Measurements from ENCODE around the gene GFER.
"Not testable (repeated sequence)": the region's sequence is repeated elsewhere in the genome, so short reads cannot be mapped to it uniquely, and the experiment has no call there.

The GFER gene

DNA sequence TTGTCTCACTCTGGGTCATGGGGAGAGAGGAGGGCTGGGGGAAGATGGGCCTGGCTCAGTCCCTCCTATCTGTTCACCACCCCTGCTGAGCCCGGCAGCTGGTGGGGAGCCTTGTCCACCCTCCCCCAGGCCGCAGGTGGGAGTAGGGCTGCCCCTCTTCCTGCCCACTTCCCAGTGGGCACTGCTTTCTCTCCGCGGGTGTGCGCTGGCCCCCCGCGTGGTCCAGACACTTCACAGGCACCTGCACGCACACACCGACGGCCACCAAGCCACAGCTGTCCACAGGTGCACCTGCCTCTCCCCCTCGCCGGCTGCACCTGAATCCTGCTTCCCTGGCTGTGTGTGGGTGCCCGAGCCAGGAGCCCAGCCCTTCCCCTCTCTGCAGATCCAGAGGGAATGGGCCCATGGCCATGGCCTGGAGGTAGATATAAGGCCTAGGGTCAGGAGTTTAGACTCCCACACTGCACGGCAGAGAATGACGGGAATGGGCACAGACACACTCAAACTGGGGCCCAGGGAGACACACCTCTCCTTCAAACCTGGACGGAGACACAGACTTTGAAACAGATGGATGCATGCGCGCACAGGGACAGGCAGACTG is 44.7 kb downstream of the GFER start:
- peak; percentile 73 for DNase-seq

- no peak for DNase-seq
Observed at GRCh38 chr16:2029350-2029749, 45.4 kb downstream of the GFER start.

GRCh38 chr16:2030036-2030435 is 46.0 kb downstream of the GFER start:
- no peak for DNase-seq

- DNase-seq: no peak
Observed at GRCh38 chr16:2031081-2031577, 47.1 kb downstream of the GFER start.

GRCh38 chr16:2032285-2033056 is 48.5 kb downstream of the GFER start:
- no peak for DNase-seq

- DNase-seq: no peak
Observed at GRCh38 chr16:2033057-2033908, 49.3 kb downstream of the GFER start.

DNA sequence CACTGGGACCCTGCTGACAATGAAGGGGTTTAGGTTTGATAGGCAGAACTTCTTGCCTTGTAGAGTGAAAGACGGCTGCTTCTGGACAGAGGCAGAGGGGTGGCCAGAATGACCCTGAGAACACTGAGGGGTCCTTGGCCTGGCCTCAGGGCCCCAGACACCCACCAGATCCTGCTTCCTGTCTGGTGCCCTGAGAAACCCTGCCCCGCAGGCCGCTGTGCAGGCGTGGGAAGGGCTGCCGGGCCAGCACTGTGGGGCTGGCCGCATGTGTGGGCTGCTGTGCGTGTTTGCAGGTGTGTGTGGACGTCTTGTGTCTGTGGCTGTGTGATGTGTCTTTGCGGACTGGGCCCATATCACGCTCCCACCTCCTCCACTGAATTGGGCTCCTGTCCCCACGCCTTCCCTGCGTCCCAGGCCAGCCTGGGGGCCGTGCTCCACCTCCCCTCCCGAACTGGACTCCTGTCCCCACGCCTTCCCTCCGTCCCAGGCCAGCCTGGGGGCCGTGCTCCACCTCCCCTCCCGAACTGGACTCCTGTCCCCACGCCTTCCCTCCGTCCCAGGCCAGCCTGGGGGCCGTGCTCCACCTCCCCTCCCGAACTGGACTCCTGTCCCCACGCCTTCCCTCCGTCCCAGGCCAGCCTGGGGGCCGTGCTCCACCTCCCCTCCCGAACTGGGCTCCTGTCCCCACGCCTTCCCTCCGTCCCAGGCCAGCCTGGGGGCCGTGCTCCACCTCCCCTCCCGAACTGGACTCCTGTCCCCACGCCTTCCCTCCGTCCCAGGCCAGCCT is 50.1 kb downstream of the GFER start:
- not testable (repeated sequence) for DNase-seq

- DNase-seq: no peak
Observed at GRCh38 chr16:2034696-2035430, 50.9 kb downstream of the GFER start.

DNA sequence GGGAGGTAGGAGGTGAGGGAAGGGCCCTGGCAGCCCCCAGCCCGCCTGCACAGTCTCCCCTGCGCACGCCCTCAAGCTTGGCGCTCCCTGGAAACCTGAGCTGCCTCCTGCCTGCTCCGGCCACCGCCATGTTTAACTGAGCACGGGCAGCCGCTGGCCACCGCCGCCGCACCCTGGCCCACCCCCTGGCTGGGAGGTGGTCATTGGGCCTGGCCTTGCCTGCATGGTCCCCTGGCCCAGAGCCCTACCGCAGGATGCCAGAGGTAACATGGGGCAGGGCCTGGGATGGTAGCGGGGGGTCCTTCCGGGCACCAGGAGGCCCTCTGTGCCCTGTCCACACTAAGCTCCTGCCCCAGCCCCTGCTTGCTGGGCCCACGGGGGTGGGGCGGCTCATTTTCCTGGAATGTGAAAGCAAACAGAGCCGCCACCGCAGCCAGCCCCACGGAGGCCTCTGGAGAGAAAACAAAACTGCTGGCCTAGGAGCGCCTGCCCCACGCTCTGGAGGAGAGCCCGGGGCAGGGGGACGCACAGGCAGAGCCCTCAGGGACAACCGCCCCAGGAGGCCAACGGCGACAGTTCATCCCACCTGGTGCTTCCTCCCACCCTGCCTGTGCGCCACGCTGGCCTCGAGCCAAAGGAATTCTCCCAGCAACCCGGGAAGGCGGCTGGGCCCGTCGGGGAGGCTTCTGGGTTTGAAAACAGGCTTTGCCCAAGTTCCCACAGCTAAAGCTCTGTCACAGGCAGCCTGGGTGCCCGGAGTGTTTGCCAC is 51.6 kb downstream of the GFER start:
- peak; percentile 85 for DNase-seq

GRCh38 chr16:2036200-2036966 is 52.4 kb downstream of the GFER start:
- no peak for DNase-seq

- DNase-seq: no peak
Observed at GRCh38 chr16:2037115-2037514, 53.1 kb downstream of the GFER start.

Data from NCI-H345 (cell line).